ENCODE results near the gene CNTN4.

Gene CNTN4

GRCh38 chr3:2415083-2415482 is 316.4 kb downstream of the CNTN4 start:
- DNase-seq: no peak
- TF ChIP-seq, protein P1, sequence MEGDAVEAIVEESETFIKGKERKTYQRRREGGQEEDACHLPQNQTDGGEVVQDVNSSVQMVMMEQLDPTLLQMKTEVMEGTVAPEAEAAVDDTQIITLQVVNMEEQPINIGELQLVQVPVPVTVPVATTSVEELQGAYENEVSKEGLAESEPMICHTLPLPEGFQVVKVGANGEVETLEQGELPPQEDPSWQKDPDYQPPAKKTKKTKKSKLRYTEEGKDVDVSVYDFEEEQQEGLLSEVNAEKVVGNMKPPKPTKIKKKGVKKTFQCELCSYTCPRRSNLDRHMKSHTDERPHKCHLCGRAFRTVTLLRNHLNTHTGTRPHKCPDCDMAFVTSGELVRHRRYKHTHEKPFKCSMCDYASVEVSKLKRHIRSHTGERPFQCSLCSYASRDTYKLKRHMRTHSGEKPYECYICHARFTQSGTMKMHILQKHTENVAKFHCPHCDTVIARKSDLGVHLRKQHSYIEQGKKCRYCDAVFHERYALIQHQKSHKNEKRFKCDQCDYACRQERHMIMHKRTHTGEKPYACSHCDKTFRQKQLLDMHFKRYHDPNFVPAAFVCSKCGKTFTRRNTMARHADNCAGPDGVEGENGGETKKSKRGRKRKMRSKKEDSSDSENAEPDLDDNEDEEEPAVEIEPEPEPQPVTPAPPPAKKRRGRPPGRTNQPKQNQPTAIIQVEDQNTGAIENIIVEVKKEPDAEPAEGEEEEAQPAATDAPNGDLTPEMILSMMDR (IDR thresholded peaks at IDR 0.05; ENCODE audit: low read depth, low read length): no peak
- Histone ChIP-seq H3K27me3 (ENCODE audit: insufficient read depth, low read depth, severe bottlenecking) (no peaks in the 10 kb centered on the region), H3K27ac (no peak overlapping the region), H3K4me3 (ENCODE audit: low read depth, low read length) (no peak overlapping the region), H3K9me3 (ENCODE audit: severe bottlenecking) (no peaks in the 10 kb centered on the region), H3K36me3 (no peaks in the 10 kb centered on the region)

DNA sequence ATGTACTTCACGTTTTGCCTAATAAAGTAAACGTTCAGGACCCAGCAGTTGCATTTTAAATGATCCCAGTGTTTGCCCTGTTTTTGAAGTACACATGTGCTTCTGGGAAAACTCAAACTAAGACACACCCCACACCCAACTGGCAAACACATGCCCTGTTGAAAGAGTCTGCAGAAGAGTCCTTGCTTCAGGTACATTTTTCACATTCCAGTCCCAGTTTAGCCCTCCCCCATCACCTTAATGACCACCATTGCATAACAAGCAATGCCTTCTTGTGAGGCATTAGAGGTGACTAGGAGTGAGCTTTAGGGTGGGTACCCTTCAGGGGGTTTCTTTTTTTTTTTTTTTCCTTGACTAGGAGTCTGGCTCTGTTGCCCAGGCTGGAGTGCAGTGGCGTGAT is 322.3 kb downstream of the CNTN4 start:
- no peaks in the 10 kb centered on the region for H3K36me3 ChIP-seq
- TF ChIP-seq, protein P1 (IDR thresholded peaks at IDR 0.05; ENCODE audit: low read depth, low read length): no peak
- no peak overlapping the region for H3K4me3 ChIP-seq (ENCODE audit: low read depth, low read length)
- H3K9me3 ChIP-seq (ENCODE audit: severe bottlenecking): peaks cover 2% of the 10 kb centered on the region
- no peak for DNase-seq
- H3K27ac ChIP-seq: no peak overlapping the region
- H3K27me3 ChIP-seq (ENCODE audit: insufficient read depth, low read depth, severe bottlenecking): no peaks in the 10 kb centered on the region

DNA sequence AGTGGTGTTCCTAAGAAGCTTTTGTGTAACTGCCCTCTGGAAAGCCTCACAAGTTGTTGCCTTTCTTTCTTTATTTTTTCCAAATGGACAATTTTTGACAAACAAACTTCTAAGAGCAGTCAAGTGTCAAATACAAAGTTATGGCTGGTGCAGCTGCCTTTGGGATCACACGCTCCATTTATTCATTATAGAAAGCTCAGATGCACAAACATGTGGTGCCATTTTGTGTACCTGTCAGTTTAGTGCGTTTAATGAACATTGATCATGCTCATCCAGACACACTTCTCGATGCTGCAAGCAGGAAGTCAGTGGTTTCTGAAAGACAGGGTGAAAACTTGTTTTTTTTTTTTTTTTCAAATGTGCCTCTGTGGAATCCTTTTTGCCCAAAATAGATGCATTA is 324.5 kb downstream of the CNTN4 start:
- no peaks in the 10 kb centered on the region for H3K27me3 ChIP-seq (ENCODE audit: insufficient read depth, low read depth, severe bottlenecking)
- DNase-seq: no peak
- peaks cover 2% of the 10 kb centered on the region for H3K9me3 ChIP-seq (ENCODE audit: severe bottlenecking)
- no peak overlapping the region for H3K4me3 ChIP-seq (ENCODE audit: low read depth, low read length)
- TF ChIP-seq, protein P1 (IDR thresholded peaks at IDR 0.05; ENCODE audit: low read depth, low read length): no peak
- H3K36me3 ChIP-seq: no peaks in the 10 kb centered on the region
- H3K27ac ChIP-seq: no peak overlapping the region

DNA sequence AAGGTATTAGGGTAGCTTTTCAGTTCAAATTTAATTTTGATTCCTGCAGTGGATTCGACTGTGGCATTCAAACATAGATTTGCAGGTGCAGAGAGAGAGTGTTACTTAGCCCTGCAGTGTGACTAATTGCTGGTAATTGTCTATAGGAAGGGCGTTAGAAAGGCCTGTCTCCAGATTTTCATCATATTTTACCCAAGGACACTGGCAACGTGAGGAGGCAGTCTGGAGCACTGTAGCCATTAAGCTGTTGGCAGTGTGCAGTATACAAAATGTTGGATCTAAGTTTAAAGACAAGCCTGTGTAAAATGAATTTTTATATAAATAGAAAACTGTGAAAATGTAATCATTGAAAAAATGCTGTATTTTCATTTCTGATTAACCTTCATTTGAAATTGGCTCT is 342.9 kb downstream of the CNTN4 start:
- H3K27ac ChIP-seq: no peak overlapping the region
- DNase-seq: no peak
- H3K4me3 ChIP-seq (ENCODE audit: low read depth, low read length): no peak overlapping the region
- no peaks in the 10 kb centered on the region for H3K36me3 ChIP-seq
- no peaks in the 10 kb centered on the region for H3K9me3 ChIP-seq (ENCODE audit: severe bottlenecking)
- TF ChIP-seq, protein P1 (IDR thresholded peaks at IDR 0.05; ENCODE audit: low read depth, low read length): no peak
- no peaks in the 10 kb centered on the region for H3K27me3 ChIP-seq (ENCODE audit: insufficient read depth, low read depth, severe bottlenecking)

DNA sequence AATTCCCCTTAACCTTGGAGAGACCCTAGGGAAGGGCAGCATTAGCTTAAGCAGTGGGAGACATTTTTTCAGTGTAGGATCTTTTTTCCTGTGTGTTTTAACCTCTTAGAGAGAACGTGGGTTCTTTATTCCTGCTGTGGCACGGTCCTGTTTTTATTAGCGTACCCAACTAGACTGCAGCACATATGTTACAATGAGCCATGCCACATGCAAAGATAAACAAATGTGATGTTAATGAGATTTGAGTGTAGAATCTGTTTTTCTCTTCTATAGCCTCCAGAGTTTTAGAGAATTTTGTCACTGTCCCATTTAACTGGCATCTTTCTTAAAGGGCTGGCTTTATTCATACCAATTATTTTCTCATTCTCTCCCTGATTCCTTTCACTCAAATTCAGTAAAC is 347.5 kb downstream of the CNTN4 start:
- H3K27me3 ChIP-seq (ENCODE audit: insufficient read depth, low read depth, severe bottlenecking): no peaks in the 10 kb centered on the region
- DNase-seq: no peak
- H3K36me3 ChIP-seq: no peaks in the 10 kb centered on the region
- no peak overlapping the region for H3K27ac ChIP-seq
- no peaks in the 10 kb centered on the region for H3K9me3 ChIP-seq (ENCODE audit: severe bottlenecking)
- TF ChIP-seq, protein P1 (IDR thresholded peaks at IDR 0.05; ENCODE audit: low read depth, low read length): no peak
- H3K4me3 ChIP-seq (ENCODE audit: low read depth, low read length): no peak overlapping the region

DNA sequence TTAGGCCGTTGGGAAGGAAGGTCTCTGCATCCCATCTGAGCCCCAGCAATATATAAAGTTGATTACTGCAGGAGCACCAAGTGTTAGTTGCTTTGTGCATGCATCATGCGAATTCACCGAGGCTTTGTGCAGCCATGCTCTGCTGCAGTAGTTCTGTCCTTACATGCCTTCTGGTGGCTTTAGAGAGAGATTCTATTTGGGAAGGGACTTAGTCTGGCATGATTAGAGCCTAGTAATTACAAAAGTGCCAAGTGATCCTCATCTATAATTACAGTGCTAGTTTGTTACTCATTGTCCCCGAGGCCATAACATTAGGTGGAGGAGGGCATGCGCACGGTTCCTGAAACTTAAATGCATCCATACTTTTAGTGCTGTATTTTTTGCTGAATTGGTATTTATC is 353.6 kb downstream of the CNTN4 start:
- TF ChIP-seq, protein P1 (IDR thresholded peaks at IDR 0.05; ENCODE audit: low read depth, low read length): no peak
- Histone ChIP-seq H3K9me3 (ENCODE audit: severe bottlenecking) (no peaks in the 10 kb centered on the region), H3K27me3 (ENCODE audit: insufficient read depth, low read depth, severe bottlenecking) (no peaks in the 10 kb centered on the region), H3K4me3 (ENCODE audit: low read depth, low read length) (peak overlapping the region; percentile 7; the same call in 1 of the 2 replicates), H3K36me3 (no peaks in the 10 kb centered on the region), H3K27ac (peak overlapping the region; percentile 21)
- peak; percentile 35 for DNase-seq
